ENCODE results near the gene CD28. TPM values are rescaled to one million over a fixed set of nuclear protein-coding genes. Genes with fewer than 3 reads are reported as not detected.

The CD28 gene
- total and polyA plus RNA-seq, 2 donors (not counting 3 experiments of a cell fraction or from before 2014, with no cell fraction given): 0.15 TPM; not detected in 1

GRCh38 chr2:203750346-203751068 lies 44.1 kb downstream of the CD28 start:
- dilution Hi-C loops (cut with MboI; ENCODE audit: extremely low pct_ligation_motif_present, low sequenced_read_pairs): no loop called here

More at GRCh38 chr2:203750346-203751068, 44.1 kb downstream of the CD28 start:
- H4K20me1 ChIP-seq (replicated peaks; ENCODE audit: control insufficient read depth, extremely low read depth, insufficient read depth, low read length): no peaks in the 10 kb centered on the region
- TF ChIP-seq JUN (IDR thresholded peaks at IDR 0.05; ENCODE audit: borderline replicate concordance, insufficient read depth, insufficient read length, low read depth) (no peak), POLR2A (IDR thresholded peaks at IDR 0.05; ENCODE audit: low read depth, low read length) (no peak), MYC (IDR thresholded peaks at IDR 0.05; ENCODE audit: low read depth, low read length) (no peak), GATA2 (IDR thresholded peaks at IDR 0.05; ENCODE audit: insufficient read depth, insufficient read length, low read depth, low read length) (no peak), FOS (IDR thresholded peaks at IDR 0.05; ENCODE audit: borderline replicate concordance, insufficient read depth, low read length) (no peak), POLR2AphosphoS5 (IDR thresholded peaks at IDR 0.05; ENCODE audit: insufficient read depth, low read depth, low read length) (no peak), MAX (IDR thresholded peaks at IDR 0.05; ENCODE audit: insufficient read depth, insufficient read length) (no peak), EZH2 (IDR thresholded peaks at IDR 0.05; ENCODE audit: borderline replicate concordance, low read depth, low read length, severe bottlenecking) (no peak)
- TF ChIP-seq, protein P1, sequence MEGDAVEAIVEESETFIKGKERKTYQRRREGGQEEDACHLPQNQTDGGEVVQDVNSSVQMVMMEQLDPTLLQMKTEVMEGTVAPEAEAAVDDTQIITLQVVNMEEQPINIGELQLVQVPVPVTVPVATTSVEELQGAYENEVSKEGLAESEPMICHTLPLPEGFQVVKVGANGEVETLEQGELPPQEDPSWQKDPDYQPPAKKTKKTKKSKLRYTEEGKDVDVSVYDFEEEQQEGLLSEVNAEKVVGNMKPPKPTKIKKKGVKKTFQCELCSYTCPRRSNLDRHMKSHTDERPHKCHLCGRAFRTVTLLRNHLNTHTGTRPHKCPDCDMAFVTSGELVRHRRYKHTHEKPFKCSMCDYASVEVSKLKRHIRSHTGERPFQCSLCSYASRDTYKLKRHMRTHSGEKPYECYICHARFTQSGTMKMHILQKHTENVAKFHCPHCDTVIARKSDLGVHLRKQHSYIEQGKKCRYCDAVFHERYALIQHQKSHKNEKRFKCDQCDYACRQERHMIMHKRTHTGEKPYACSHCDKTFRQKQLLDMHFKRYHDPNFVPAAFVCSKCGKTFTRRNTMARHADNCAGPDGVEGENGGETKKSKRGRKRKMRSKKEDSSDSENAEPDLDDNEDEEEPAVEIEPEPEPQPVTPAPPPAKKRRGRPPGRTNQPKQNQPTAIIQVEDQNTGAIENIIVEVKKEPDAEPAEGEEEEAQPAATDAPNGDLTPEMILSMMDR (IDR thresholded peaks at IDR 0.05; ENCODE audit: extremely low read depth in 1 of 2, insufficient read depth in 1 of 2, low read depth in 1 of 2, low read length in 2 of 2): no peak
- ChIA-PET POLR2A (interaction anchor here (1.0 kb wide), 1 partner anchor 17 kb away, joined by 3 read pairs; no protein-coding TSS in a partner anchor), CTCF (no interaction called here)
- BruUV-seq (replicated peaks): no TSS peak
- H3K36me3 ChIP-seq (ENCODE audit: control insufficient read depth in 2 of 2, extremely low read depth in 1 of 2, insufficient read depth in 2 of 2, low read length in 2 of 2): no peaks in the 10 kb centered on the region
- H3K79me2 ChIP-seq (ENCODE audit: control insufficient read depth, insufficient read depth, low read length): no peaks in the 10 kb centered on the region
- H2AFZ ChIP-seq (ENCODE audit: low read depth, low read length): no peak overlapping the region
- no peak for DNase-seq (ENCODE audit: low read depth, low spot score)
- no peaks in the 10 kb centered on the region for H3K9me1 ChIP-seq (replicated peaks; ENCODE audit: control insufficient read depth, extremely low read depth, insufficient read depth, low read length)
- no peak overlapping the region for H3K4me3 ChIP-seq (replicated peaks in 1 of 3; ENCODE audit: insufficient read depth in 1 of 3, low read depth in 1 of 3, low read length in 3 of 3)
- no peaks in the 10 kb centered on the region for H3K9me3 ChIP-seq (replicated peaks; ENCODE audit: control insufficient read depth, insufficient read depth, low read length)
- H3K27me3 ChIP-seq (ENCODE audit: control insufficient read depth in 2 of 2, insufficient read depth in 2 of 2, low read length in 2 of 2): no peaks in the 10 kb centered on the region
- no peak overlapping the region for H3K4me2 ChIP-seq (ENCODE audit: insufficient read depth, low read length)
- no peak for FAIRE-seq
- H3K27ac ChIP-seq (ENCODE audit: insufficient read depth, low read depth, low read length): no peak overlapping the region
- no peaks in the 10 kb centered on the region for H3K4me1 ChIP-seq (ENCODE audit: control insufficient read depth, extremely low read depth, insufficient read depth, low read length)
- intact Hi-C loops (cut with micrococcal nuclease): no loop called here
- H3K9ac ChIP-seq (replicated peaks; ENCODE audit: extremely low read depth, insufficient read depth, low read length): no peak overlapping the region
